Large intestine (tissue), 3 donors: ENCODE results near the gene MAN1C1. TPM values are rescaled to one million over a fixed set of nuclear protein-coding genes. Genes with fewer than 3 reads are reported as not detected.

Source experiments
- DNase-seq, 2 donors: peaks; one replicate each; pipeline versions ENCODE4 v3.0.0 to v3.0.0-alpha.2; 2013
- H3K27ac ChIP-seq: one replicate; pipeline ENCODE4 v1.5.1; 2013; ENCODE audit warnings: low read length
- H3K27me3 ChIP-seq: 2 replicates; pipeline ENCODE4 v1.6.1; 2013; ENCODE audit warnings: low read length; ENCODE audit not compliant: control insufficient read depth, insufficient read depth
- H3K36me3 ChIP-seq: 2 replicates; pipeline ENCODE4 v1.6.1; 2013; ENCODE audit warnings: low read length; ENCODE audit not compliant: control insufficient read depth, insufficient read depth
- H3K4me1 ChIP-seq: one replicate; pipeline ENCODE4 v1.6.1; 2013; ENCODE audit warnings: low read length; ENCODE audit not compliant: control insufficient read depth, insufficient read depth
- H3K4me3 ChIP-seq: one replicate; pipeline ENCODE4 v1.5.1; 2013; ENCODE audit warnings: low read length
- H3K9me3 ChIP-seq: one replicate; pipeline ENCODE4 v1.6.1; 2013; ENCODE audit warnings: mild to moderate bottlenecking, low read depth, low read length, moderate library complexity; ENCODE audit not compliant: control insufficient read depth
- WGBS: methylation state at CpG from one replicate; pipeline ENCODE4 v1.1.5; 2013; ENCODE audit warnings: low lambda C conversion rate; ENCODE audit not compliant: insufficient coverage; 5-methylcytosine and 5-hydroxymethylcytosine counted together
- polyA plus RNA-seq: library from polyadenylated mRNA; unstranded; fragments of 120-200 nt; gene quantifications from one replicate; pipeline ENCODE4 v1.2.1, GENCODE V29; 2013

MAN1C1 gene
- polyA plus RNA-seq, 1 donor: 21.2 TPM

GRCh38 chr1:25677193-25677773 is 60.7 kb downstream of the MAN1C1 start:
- no peaks in the 10 kb centered on the region for H3K9me3 ChIP-seq
- H3K4me3 ChIP-seq: no peak overlapping the region
- no peak overlapping the region for H3K27ac ChIP-seq
- H3K27me3 ChIP-seq: no peaks in the 10 kb centered on the region
- WGBS: no CpG with 5 or more reads among the region's 6 CpGs
- H3K36me3 ChIP-seq: no peaks in the 10 kb centered on the region
- DNase-seq: no peak
- no peaks in the 10 kb centered on the region for H3K4me1 ChIP-seq

- Histone ChIP-seq H3K27ac (no peak overlapping the region), H3K4me1 (no peaks in the 10 kb centered on the region)
- no CpG with 5 or more reads among the region's 2 CpGs for WGBS
Observed at GRCh38 chr1:25679171-25679570, 62.6 kb downstream of the MAN1C1 start.

GRCh38 chr1:25680701-25681100 is 64.1 kb downstream of the MAN1C1 start:
- Histone ChIP-seq H3K9me3 (no peaks in the 10 kb centered on the region), H3K4me1 (no peaks in the 10 kb centered on the region), H3K4me3 (no peak overlapping the region), H3K27me3 (no peaks in the 10 kb centered on the region), H3K27ac (no peak overlapping the region), H3K36me3 (no peaks in the 10 kb centered on the region)
- DNase-seq: no peak
- WGBS: 100% methylated on average over 2 of the region's 4 CpGs

More at GRCh38 chr1:25679171-25679570, 62.6 kb downstream of the MAN1C1 start:
- H3K4me3 ChIP-seq: no peak overlapping the region
- no peaks in the 10 kb centered on the region for H3K36me3 ChIP-seq
- no peak for DNase-seq
- H3K9me3 ChIP-seq: no peaks in the 10 kb centered on the region
- H3K27me3 ChIP-seq: no peaks in the 10 kb centered on the region

GRCh38 chr1:25682059-25682601 is 65.5 kb downstream of the MAN1C1 start:
- Histone ChIP-seq H3K36me3 (no peaks in the 10 kb centered on the region), H3K27me3 (no peaks in the 10 kb centered on the region), H3K4me1 (no peaks in the 10 kb centered on the region), H3K9me3 (no peaks in the 10 kb centered on the region), H3K27ac (no peak overlapping the region), H3K4me3 (no peak overlapping the region)
- 100% methylated on average over 2 of the region's 6 CpGs for WGBS
- DNase-seq: no peak

- H3K4me1 ChIP-seq: peaks cover 2% of the 10 kb centered on the region
- no peak for DNase-seq
- no peaks in the 10 kb centered on the region for H3K36me3 ChIP-seq
- no peak overlapping the region for H3K27ac ChIP-seq
- no CpG with 5 or more reads among the region's 4 CpGs for WGBS
- no peaks in the 10 kb centered on the region for H3K27me3 ChIP-seq
- no peaks in the 10 kb centered on the region for H3K9me3 ChIP-seq
- H3K4me3 ChIP-seq: no peak overlapping the region
Observed at GRCh38 chr1:25683177-25683576, 66.6 kb downstream of the MAN1C1 start.

- H3K36me3 ChIP-seq: no peaks in the 10 kb centered on the region
- WGBS: no CpG with 5 or more reads among the region's 9 CpGs
- H3K9me3 ChIP-seq: no peaks in the 10 kb centered on the region
- no peak overlapping the region for H3K27ac ChIP-seq
- peaks cover 6% of the 10 kb centered on the region for H3K4me1 ChIP-seq
- no peak overlapping the region for H3K4me3 ChIP-seq
- no peaks in the 10 kb centered on the region for H3K27me3 ChIP-seq
- DNase-seq: no peak
Observed at GRCh38 chr1:25683731-25684130, 67.1 kb downstream of the MAN1C1 start.

- Histone ChIP-seq H3K9me3 (no peaks in the 10 kb centered on the region), H3K27ac (no peak overlapping the region), H3K4me3 (no peak overlapping the region), H3K36me3 (no peaks in the 10 kb centered on the region), H3K27me3 (no peaks in the 10 kb centered on the region), H3K4me1 (peaks cover 6% of the 10 kb centered on the region)
- no peak for DNase-seq
- WGBS: no CpG with 5 or more reads among the region's 13 CpGs
Observed at GRCh38 chr1:25684216-25684965, 67.8 kb downstream of the MAN1C1 start.

- H3K9me3 ChIP-seq: no peaks in the 10 kb centered on the region
- DNase-seq: no peak
- H3K27ac ChIP-seq: no peak overlapping the region
- H3K27me3 ChIP-seq: no peaks in the 10 kb centered on the region
- peaks cover 6% of the 10 kb centered on the region for H3K4me1 ChIP-seq
- no peak overlapping the region for H3K4me3 ChIP-seq
- H3K36me3 ChIP-seq: no peaks in the 10 kb centered on the region
- WGBS: no CpG with 5 or more reads among the region's 11 CpGs
Observed at GRCh38 chr1:25685211-25685750, 68.7 kb downstream of the MAN1C1 start.

- Histone ChIP-seq H3K4me1 (peaks cover 6% of the 10 kb centered on the region), H3K36me3 (no peaks in the 10 kb centered on the region), H3K27ac (no peak overlapping the region), H3K27me3 (no peaks in the 10 kb centered on the region), H3K9me3 (no peaks in the 10 kb centered on the region), H3K4me3 (no peak overlapping the region)
- DNase-seq: no peak
- no CpG with 5 or more reads among the region's 19 CpGs for WGBS
Observed at GRCh38 chr1:25685938-25686665, 69.5 kb downstream of the MAN1C1 start.
